GM18867 (cell line): Measurements from ENCODE around the gene PANK4.

Source experiments
- ATAC-seq: cut with Tn5 transposase; IDR thresholded peaks from one replicate; pipeline ENCODE4 v1.9.1; 2021; ENCODE audit warnings: mild to moderate bottlenecking, moderate library complexity; ENCODE audit not compliant: unreplicated experiment

The PANK4 gene

GRCh38 chr1:2480236-2480985 is 46.0 kb downstream of the PANK4 start:
- no peak for ATAC-seq

- no peak for ATAC-seq
Observed at GRCh38 chr1:2479618-2480017, 46.8 kb downstream of the PANK4 start.

- no peak for ATAC-seq
Observed at GRCh38 chr1:2479186-2479585, 47.2 kb downstream of the PANK4 start.

GRCh38 chr1:2477791-2478499 is 48.5 kb downstream of the PANK4 start:
- no peak for ATAC-seq

- no peak for ATAC-seq
Observed at GRCh38 chr1:2477309-2477708, 49.1 kb downstream of the PANK4 start.

GRCh38 chr1:2476061-2476999 is 50.1 kb downstream of the PANK4 start, which contains the start of gene PLCH2:
Gene PLCH2, plus strand, starts transcription at chr1:2476289. Its CDS starts 300 bp downstream, at chr1:2476589.
- no peak for ATAC-seq

- ATAC-seq, result no peak
Observed at GRCh38 chr1:2475571-2475970, 50.8 kb downstream of the PANK4 start.

GRCh38 chr1:2474933-2475371 is 51.4 kb downstream of the PANK4 start:
- no peak for ATAC-seq

- no peak for ATAC-seq
Observed at GRCh38 chr1:2474104-2474844, 52.1 kb downstream of the PANK4 start.

- no peak for ATAC-seq
Observed at GRCh38 chr1:2473198-2473597, 53.2 kb downstream of the PANK4 start.

GRCh38 chr1:2472561-2473177 is 53.7 kb downstream of the PANK4 start:
- ATAC-seq, result no peak

- no peak for ATAC-seq
Observed at GRCh38 chr1:2472109-2472508, 54.3 kb downstream of the PANK4 start.

- ATAC-seq, result no peak
Observed at GRCh38 chr1:2471587-2472001, 54.8 kb downstream of the PANK4 start.

- ATAC-seq, result no peak
Observed at GRCh38 chr1:2471159-2471471, 55.3 kb downstream of the PANK4 start.

GRCh38 chr1:2470290-2471158 is 55.9 kb downstream of the PANK4 start:
- no peak for ATAC-seq

GRCh38 chr1:2469103-2469940 is 57.1 kb downstream of the PANK4 start:
- ATAC-seq, result no peak

GRCh38 chr1:2468540-2468939 is 57.9 kb downstream of the PANK4 start:
- no peak for ATAC-seq

GRCh38 chr1:2468041-2468472 is 58.3 kb downstream of the PANK4 start:
- no peak for ATAC-seq
